ENCODE data around the gene ENTREP3. TPM values are rescaled to one million over a fixed set of nuclear protein-coding genes. Genes with fewer than 3 reads are reported as not detected.

Gene ENTREP3
- total RNA-seq, 4 donors from 2014 or later, result 5.8 to 20.7 (median 15.4) TPM

DNA sequence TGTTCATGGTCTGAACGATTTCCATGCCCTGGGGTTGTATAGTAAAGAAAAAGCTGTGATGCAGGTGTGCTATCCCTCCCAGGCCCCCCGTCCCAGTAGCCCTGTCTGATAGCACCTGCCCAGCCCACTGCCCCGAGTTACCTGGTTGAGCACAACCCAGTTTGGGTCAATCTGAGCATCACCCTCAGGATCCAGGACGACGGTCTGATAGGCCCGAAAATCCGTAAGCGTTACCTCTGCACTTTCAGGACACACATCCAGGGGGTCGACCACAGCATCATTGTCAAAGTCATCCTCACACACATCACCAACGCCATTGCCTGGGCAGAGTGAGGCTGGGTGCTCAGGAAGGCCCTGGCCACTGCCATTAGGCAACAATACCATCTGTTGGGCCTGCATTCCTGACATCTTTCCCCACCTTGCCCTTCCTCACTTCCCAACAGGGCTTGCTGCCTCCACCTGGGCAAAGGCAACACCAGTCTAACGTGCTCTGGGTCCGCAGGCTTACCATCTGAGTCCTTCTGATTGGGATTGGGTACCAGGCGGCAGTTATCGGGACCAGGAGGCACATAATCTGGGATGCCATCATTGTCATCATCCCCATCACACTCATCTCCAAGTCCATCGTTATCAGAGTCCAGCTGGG lies 57.3 kb downstream of the ENTREP3 start:
- Histone ChIP-seq H3K36me3 (no peaks in the 10 kb centered on the region), H3K27ac (no peak overlapping the region), H3K4me1 (peaks cover 6 to 19% (median 12%) of the 10 kb centered on the region in 4 donors), H3K27me3 (no peaks in the 10 kb centered on the region), H3K4me3 (no peak overlapping the region), H3K9me3 (no peaks in the 10 kb centered on the region)
- no peak for DNase-seq
- TF ChIP-seq CTCF (IDR thresholded peaks at IDR 0.05) (no peak), POLR2A (IDR thresholded peaks at IDR 0.05) (no peak)

Other genes with a start within 250 kb of the ENTREP3 start
- gene DCST2, start 221.7 kb downstream of the ENTREP3 start, total RNA-seq, result 10 to 100 TPM in 1 of 4 donors, 1 to 10 TPM in 3; 1.7 to 12.5 (median 5.3) TPM
- gene DCST1, start 221.7 kb downstream of the ENTREP3 start, total RNA-seq, result 1 to 10 TPM in 1 of 4 donors, under 1 TPM in 1, not detected in 2; 0.88 to 2.7 TPM
- 100 to 1,000 TPM; 111 to 191 (median 126) TPM for gene ADAM15, start 204.2 kb downstream of the ENTREP3 start, total RNA-seq
- 10 to 100 TPM in 3 of 4 donors, 1 to 10 TPM in 1; 2.5 to 39.6 (median 18.2) TPM for gene EFNA4, start 191.7 kb downstream of the ENTREP3 start, total RNA-seq
- gene EFNA3, start 176.6 kb downstream of the ENTREP3 start, total RNA-seq, result 1 to 10 TPM; 2.3 to 8.7 (median 5.3) TPM
- gene EFNA1, start 127.6 kb downstream of the ENTREP3 start, total RNA-seq, result 100 to 1,000 TPM in 3 of 4 donors, 10 to 100 TPM in 1; 13.2 to 166 (median 145) TPM
- 10 to 100 TPM; 42.5 to 83.3 (median 46.7) TPM for gene SLC50A1, start 119.6 kb downstream of the ENTREP3 start, total RNA-seq
- 10 to 100 TPM; 33.5 to 89.2 (median 65.0) TPM for gene DPM3, start 115.0 kb downstream of the ENTREP3 start, total RNA-seq
- 100 to 1,000 TPM; 111 to 137 (median 117) TPM for gene KRTCAP2, start 82.2 kb downstream of the ENTREP3 start, total RNA-seq
- not detected for gene TRIM46, start 81.6 kb downstream of the ENTREP3 start, total RNA-seq
- gene THBS3, start 47.6 kb downstream of the ENTREP3 start, total RNA-seq, result 10 to 100 TPM; 15.9 to 58.6 (median 46.5) TPM
- gene MTX1, start 46.8 kb downstream of the ENTREP3 start, total RNA-seq, result 10 to 100 TPM; 33.2 to 45.2 (median 36.5) TPM
- gene SCAMP3, start 6.9 kb upstream of the ENTREP3 start, total RNA-seq, result 10 to 100 TPM; 34.7 to 63.7 (median 49.2) TPM
- gene CLK2, start 18.0 kb upstream of the ENTREP3 start, total RNA-seq, result 100 to 1,000 TPM in 2 of 4 donors, 10 to 100 TPM in 2; 44.7 to 125 (median 98.5) TPM
- 10 to 100 TPM in 3 of 4 donors, 1 to 10 TPM in 1; 7.4 to 25.5 (median 19.5) TPM for gene HCN3, start 22.0 kb upstream of the ENTREP3 start, total RNA-seq
- gene PKLR, start 46.0 kb upstream of the ENTREP3 start, total RNA-seq, result 10 to 100 TPM in 3 of 4 donors, not detected in 1; 35.7 to 50.5 (median 36.2) TPM
- 100 to 1,000 TPM; 158 to 220 (median 175) TPM for gene FDPS, start 53.4 kb upstream of the ENTREP3 start, total RNA-seq
- 10 to 100 TPM; 40.4 to 72.4 (median 71.8) TPM for gene RUSC1, start 65.4 kb upstream of the ENTREP3 start, total RNA-seq